K562 (cell line): ENCODE results near the gene SEC14L1. TPM values are rescaled to one million over a fixed set of nuclear protein-coding genes. Genes with fewer than 3 reads are reported as not detected.

ENCODE experiments used
- ARID3B ChIP-seq: fragments of 250-450 bp; sonication (Bioruptor Pico); IDR thresholded peaks from 2 replicates; pipeline ENCODE4 v1.4.0; 2020; ENCODE audit warnings: borderline replicate concordance
- CHD4 ChIP-seq: fragments of 200-600 bp; sonication (generic); IDR thresholded peaks from 3 replicates; pipeline ENCODE4 v1.6.1; 2012; ENCODE audit warnings: low read depth, mild to moderate bottlenecking, mixed read lengths, low read length, inconsistent platforms; ENCODE audit not compliant: insufficient read depth, insufficient replicate concordance, poor library complexity, severe bottlenecking
- JUND ChIP-seq, 2 experiments: IDR thresholded peaks; 2 replicates in 1 of 2; 3 replicates in 1 of 2; pipeline ENCODE4 v1.6.1; 2011; ENCODE audit warnings: borderline replicate concordance in 2 of 2, low read depth in 2 of 2, low read length in 2 of 2, improper control_type of control experiment in 1 of 2, missing biosample characterization in 1 of 2, missing genetic modification characterization in 1 of 2, missing genetic modification reagents in 1 of 2
- LCOR ChIP-seq: sonication (generic); formaldehyde crosslinking; IDR thresholded peaks from 2 replicates; pipeline ENCODE4 v1.8.0; 2022; ENCODE audit warnings: mild to moderate bottlenecking, missing genetic modification reagents
- MIER1 ChIP-seq: fragments of 450-650 bp; IDR thresholded peaks from 2 replicates; pipeline ENCODE4 v1.6.1; 2016; ENCODE audit warnings: antibody characterized with exemption, mild to moderate bottlenecking, low read depth
- PURB ChIP-seq: sonication (generic); formaldehyde crosslinking; IDR thresholded peaks from 2 replicates; pipeline ENCODE4 v1.9.0; 2021; ENCODE audit warnings: low read depth, mild to moderate bottlenecking, missing genetic modification reagents
- SP2 ChIP-seq: IDR thresholded peaks from 2 replicates; pipeline ENCODE4 v1.6.1; 2011; ENCODE audit warnings: mild to moderate bottlenecking, low read depth, low read length, moderate library complexity; ENCODE audit not compliant: poor library complexity, severe bottlenecking; ENCODE audit errors: extremely low read depth
- TAL1 ChIP-seq: fragments of 450-650 bp; IDR thresholded peaks from 2 replicates; pipeline ENCODE4 v1.6.1; 2016; ENCODE audit warnings: mild to moderate bottlenecking
- THRAP3 ChIP-seq: fragments of 450-650 bp; IDR thresholded peaks from 2 replicates; pipeline ENCODE4 v1.6.1; 2016; ENCODE audit warnings: mild to moderate bottlenecking, inconsistent platforms, borderline replicate concordance
- USF1 ChIP-seq: sonication (generic); formaldehyde crosslinking; IDR thresholded peaks from 2 replicates; pipeline ENCODE4 v1.9.0; 2022; ENCODE audit warnings: mild to moderate bottlenecking, missing genetic modification reagents
- YBX1 ChIP-seq: fragments of 450-650 bp; IDR thresholded peaks from 2 replicates; pipeline ENCODE4 v1.7.1; 2016; ENCODE audit warnings: mild to moderate bottlenecking
- ZFP91 ChIP-seq: sonication (generic); formaldehyde crosslinking; IDR thresholded peaks from 2 replicates; pipeline ENCODE4 v1.8.0; 2022; ENCODE audit warnings: mild to moderate bottlenecking, missing genetic modification reagents
- ZNF23 ChIP-seq: fragments of 250-450 bp; sonication (Bioruptor Pico); IDR thresholded peaks from 2 replicates; pipeline ENCODE4 v1.4.0; 2020; ENCODE audit warnings: mild to moderate bottlenecking
- ZNF253 ChIP-seq: fragments of 250-450 bp; sonication (Bioruptor Pico); conservative IDR thresholded peaks from 2 replicates; pipeline ENCODE4 v1.6.1; 2021; ENCODE audit warnings: mild to moderate bottlenecking
- ZNF639 ChIP-seq, 2 experiments: fragments of 200-800 bp in 1 of 2; sonication (Bioruptor generic) in 1 of 2; sonication (generic) in 1 of 2; formaldehyde crosslinking in 1 of 2; IDR thresholded peaks in 1 of 2; conservative IDR thresholded peaks in 1 of 2; 2 replicates each; pipeline versions ENCODE4 v1.5.0 to v1.6.1; 2016 to 2020; ENCODE audit warnings: missing compliant biosample characterization in 1 of 2, missing genetic modification characterization in 1 of 2, missing genetic modification reagents in 1 of 2
- ZNF780A ChIP-seq: fragments of 250-450 bp; sonication (Bioruptor Pico); IDR thresholded peaks from 2 replicates; pipeline ENCODE4 v1.5.0; 2021; ENCODE audit warnings: mild to moderate bottlenecking
- polyA plus RNA-seq, 8 experiments: library from polyadenylated mRNA; depleted of rRNA in 4 of 8; stranded (reverse) in 5 of 8; unstranded in 3 of 8; fragments of >200 nt; fragmentation: Nextera tagmentation in 2 of 8; fragmentation: Illumina TruSeq in 1 of 8; extraction: Ambion mirVana in 2 of 8; extraction: Trizol in 1 of 8; gene quantifications; 2 replicates each; pipeline versions ENCODE4 v1.2.1 to v1.2.3, GENCODE V29; 2011 to 2014; ENCODE audit warnings: inconsistent platforms in 1 of 8, missing spikeins in 1 of 8
- total RNA-seq, 7 experiments: library from RNA; depleted of rRNA in 6 of 7; stranded (reverse); fragments of >200 nt in 6 of 7; fragmentation: Illumina TruSeq in 2 of 7; extraction: Trizol in 2 of 7; gene quantifications; 2 replicates each; pipeline versions ENCODE4 v1.2.1 to v1.2.3, GENCODE V29; 2011 to 2021; ENCODE audit warnings: low replicate concordance in 1 of 7
- TF ChIP-seq, protein P1 (sequence below), 2 experiments: IDR thresholded peaks; 2 replicates each; pipeline ENCODE4 v1.6.1; 2011; ENCODE audit warnings: borderline replicate concordance in 1 of 2, control low read depth in 1 of 2, low read depth in 1 of 2, low read length in 1 of 2, mild to moderate bottlenecking in 1 of 2, mixed read lengths in 1 of 2, moderate library complexity in 1 of 2; ENCODE audit not compliant: insufficient read depth in 1 of 2, insufficient read length in 1 of 2, poor library complexity in 1 of 2, severe bottlenecking in 1 of 2; ENCODE audit errors: extremely low read depth in 1 of 2

The SEC14L1 gene
- total and polyA plus RNA-seq, 9 of the 15 experiments (the other 6 are each of a cell fraction or from before 2014, with no cell fraction given), result 3.1 to 39.7 (median 15.2) TPM

- TF ChIP-seq USF1 (CRISPR knock-in tag) (no peak), ARID3B (CRISPR knock-in tag) (no peak), THRAP3 (no peak), CHD4 (no peak), ZNF639 (CRISPR knock-in tag; conservative IDR thresholded peaks at IDR 0.05 in 1 of 2, IDR thresholded peaks at IDR 0.05 in 1 of 2) (no peak), ZNF253 (CRISPR knock-in tag) (no peak), PURB (CRISPR knock-in tag) (no peak), LCOR (CRISPR knock-in tag) (no peak), ZNF780A (CRISPR knock-in tag) (no peak), ZFP91 (CRISPR knock-in tag) (no peak), JUND (IDR thresholded peaks at IDR 0.05; ENCODE audit: borderline replicate concordance, low read depth, low read length) (peak; percentile 99), JUND (tag; IDR thresholded peaks at IDR 0.05; ENCODE audit: borderline replicate concordance, low read depth, low read length) (peak; percentile 100), TAL1 (no peak; the same call in 1 of the 2 replicates), MIER1 (peak; percentile 29; the same call in 1 of the 2 replicates), YBX1 (no peak), ZNF23 (CRISPR knock-in tag) (no peak), SP2 (no peak)
- TF ChIP-seq, protein P1, sequence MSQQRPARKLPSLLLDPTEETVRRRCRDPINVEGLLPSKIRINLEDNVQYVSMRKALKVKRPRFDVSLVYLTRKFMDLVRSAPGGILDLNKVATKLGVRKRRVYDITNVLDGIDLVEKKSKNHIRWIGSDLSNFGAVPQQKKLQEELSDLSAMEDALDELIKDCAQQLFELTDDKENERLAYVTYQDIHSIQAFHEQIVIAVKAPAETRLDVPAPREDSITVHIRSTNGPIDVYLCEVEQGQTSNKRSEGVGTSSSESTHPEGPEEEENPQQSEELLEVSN (IDR thresholded peaks at IDR 0.05; ENCODE audit: borderline replicate concordance in 1 of 2, extremely low read depth in 1 of 2, insufficient read depth in 1 of 2, insufficient read length in 1 of 2, low read depth in 1 of 2, low read length in 1 of 2, poor library complexity in 1 of 2, severe bottlenecking in 1 of 2), result no peak
Observed at GRCh38 chr17:77233635-77234334, 93.0 kb downstream of the SEC14L1 start (continued).
